Stimulated activated CD4-positive, alpha-beta T cell treated with anti-CD3 and anti-CD28 coated beads, Interleukin-1b, Interleukin-23, amount 100 ng/mL, for 48 hours (primary cell): ENCODE results near the gene DDR1.
"Not testable (repeated sequence)": the region's sequence is repeated elsewhere in the genome, so short reads cannot be mapped to it uniquely, and the experiment has no call there.

ENCODE experiments used
- DNase-seq: peaks from one replicate; pipeline ENCODE4 v3.0.0-alpha.2; 2020

The DDR1 gene

DNA sequence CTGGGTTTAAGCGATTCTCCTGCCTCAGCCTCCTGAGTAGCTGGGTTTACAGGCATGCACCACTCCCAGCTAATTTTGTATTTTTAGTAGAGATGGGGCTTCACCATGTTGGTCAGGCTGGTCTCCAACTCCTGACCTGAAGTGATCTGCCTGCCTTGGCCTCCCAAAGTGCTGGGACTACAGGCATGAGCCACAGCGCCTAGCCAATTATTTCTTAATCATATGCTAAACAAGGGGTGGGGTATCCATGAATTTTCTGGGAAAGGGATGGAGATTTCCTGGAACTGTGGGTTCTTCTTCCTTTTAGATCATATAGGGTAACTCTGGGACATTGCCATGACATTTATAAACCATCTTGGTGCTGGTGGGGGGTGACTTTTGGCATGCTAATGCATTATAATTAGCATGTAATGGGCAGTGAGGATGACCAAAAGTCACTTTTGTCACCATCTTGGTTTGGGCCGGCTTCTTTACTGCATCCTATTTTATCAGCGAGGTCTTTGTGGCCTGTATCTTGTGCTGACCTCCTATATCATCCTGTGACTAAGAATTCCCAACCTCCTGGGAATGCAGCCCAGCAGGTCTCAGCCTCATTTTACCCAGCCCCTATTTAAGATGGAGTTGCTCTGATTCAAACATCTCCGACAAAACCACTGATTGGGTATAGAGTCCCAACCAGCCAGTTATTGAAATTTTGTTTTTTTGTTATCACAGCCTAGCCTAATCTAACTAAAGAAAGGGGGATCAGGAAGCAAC is 29.9 kb upstream of the DDR1 start:
- no peak for DNase-seq

DNA sequence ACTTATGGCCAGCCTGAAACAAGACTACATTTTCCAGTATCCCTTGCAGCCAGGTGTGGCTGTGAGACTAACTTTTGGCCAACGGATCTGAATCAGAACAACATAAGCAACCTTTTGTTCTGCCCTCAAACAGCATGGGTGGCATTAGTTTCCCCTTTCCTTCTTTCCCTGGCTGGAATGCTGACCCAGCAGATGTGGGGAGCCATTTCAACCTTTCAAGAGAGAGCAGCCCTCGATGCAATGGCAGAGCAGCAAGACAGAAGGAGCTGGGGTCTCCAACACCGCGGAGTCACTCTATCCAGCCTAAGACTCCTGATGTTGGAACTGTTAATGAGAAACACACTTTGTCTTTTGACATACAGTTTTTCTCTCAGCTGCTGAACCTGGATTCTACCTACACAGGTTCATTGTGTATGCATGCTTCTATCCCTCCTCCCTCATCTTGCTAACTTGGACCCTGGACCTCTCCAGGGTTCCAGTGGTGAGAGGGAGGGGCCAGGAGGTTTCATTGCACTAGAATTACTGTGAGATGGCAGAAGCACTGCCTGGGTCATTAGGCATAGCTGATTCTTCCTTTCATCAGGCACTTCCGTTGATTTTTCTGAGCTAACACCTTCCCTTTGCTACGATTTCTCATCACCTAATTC is 28.8 kb upstream of the DDR1 start:
- DNase-seq = no peak

DNA sequence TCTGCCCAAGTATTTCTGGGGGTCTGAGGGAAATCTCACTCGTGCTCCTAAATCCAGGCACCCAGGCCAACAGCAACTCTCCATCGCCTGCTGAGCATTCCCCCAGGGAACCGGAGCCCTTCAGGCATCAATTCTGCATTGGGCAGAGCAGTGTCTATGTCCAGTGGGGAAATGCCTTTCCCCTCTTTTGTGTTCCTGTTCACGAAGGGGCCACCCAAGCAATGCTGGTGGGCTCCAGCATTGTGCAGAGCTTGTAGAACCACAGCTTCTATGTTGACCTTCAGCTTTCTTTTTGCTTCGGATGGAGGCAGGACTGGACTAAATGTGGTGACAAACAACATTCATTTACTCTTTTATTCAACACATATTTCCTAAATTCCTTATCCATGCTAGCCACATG is 27.2 kb upstream of the DDR1 start:
- no peak for DNase-seq

DNA sequence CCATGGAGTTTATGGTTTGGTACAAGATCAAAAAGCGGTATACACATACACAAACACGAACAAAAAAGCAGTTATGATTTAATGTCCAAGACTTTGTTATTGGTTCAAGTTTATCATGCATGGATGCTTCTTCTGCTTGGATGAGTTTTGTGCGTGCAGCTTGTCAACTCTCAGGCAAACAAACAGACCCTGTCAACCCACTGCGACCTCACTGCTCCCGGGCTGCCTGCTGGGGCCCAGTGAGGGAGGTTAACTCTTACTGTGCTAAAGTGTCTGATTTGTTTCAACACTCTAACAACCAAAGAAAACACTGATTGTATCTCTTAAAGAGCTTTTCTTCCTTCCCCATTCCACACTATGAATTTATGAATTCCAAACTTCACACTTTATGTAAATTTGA is 26.8 kb upstream of the DDR1 start:
- no peak for DNase-seq

DNA sequence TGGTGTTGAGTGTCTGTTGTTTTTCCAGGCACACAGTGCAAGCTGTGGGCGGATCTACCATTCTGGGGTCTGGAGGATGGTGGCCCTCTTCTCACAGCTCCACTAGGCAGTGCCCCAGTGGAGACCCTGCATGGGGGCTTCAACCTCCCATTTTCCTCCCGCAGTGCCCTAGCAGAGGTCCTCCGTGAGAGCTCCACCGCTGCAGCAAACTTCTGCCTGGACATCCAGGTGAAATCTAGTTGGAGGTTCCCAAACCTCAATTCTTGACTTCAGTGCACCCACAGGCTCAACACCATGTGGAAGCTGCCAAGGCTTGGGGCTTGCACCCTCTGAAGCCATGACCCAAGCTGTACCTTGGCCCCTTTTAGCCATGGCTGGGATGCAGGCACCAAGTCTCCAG is 24.6 kb upstream of the DDR1 start:
- DNase-seq = not testable (repeated sequence)

DNA sequence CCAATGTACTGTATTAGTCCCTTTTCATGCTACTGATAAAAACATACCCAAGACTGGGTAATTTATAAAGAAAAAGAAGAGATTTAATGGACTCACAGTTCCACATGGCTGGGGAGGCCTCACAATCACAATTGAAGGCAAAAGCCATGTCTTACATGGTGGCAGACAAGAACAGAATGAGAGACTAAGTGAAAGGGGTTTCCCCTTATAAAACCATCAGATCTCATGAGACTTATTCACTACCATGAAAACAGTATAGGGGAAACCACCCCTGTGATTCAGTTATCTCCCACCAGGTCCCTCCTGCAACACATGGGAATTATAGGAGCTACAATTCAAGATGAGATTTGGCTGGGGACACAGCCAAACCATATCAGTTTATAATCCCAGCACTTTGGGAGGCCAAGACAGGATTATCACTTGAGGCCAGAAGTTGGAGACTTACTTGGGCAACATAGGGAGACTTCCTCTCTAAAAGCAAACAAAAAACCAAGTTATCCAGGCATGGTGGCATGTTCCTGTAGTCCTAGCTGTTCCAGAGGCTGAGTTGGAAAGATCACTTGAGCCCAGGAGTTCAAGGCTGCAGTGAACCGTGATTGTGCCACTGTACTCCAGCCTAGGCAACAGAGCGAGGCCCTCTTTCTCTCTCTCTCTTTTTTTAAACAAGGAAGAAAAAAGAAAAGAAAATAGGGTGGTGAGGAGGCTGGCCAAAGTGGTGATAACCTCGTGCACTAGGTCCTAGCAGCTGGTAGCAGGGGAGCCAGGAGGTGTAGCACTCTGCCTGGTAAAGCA is 22.9 kb upstream of the DDR1 start:
- no peak for DNase-seq

DNA sequence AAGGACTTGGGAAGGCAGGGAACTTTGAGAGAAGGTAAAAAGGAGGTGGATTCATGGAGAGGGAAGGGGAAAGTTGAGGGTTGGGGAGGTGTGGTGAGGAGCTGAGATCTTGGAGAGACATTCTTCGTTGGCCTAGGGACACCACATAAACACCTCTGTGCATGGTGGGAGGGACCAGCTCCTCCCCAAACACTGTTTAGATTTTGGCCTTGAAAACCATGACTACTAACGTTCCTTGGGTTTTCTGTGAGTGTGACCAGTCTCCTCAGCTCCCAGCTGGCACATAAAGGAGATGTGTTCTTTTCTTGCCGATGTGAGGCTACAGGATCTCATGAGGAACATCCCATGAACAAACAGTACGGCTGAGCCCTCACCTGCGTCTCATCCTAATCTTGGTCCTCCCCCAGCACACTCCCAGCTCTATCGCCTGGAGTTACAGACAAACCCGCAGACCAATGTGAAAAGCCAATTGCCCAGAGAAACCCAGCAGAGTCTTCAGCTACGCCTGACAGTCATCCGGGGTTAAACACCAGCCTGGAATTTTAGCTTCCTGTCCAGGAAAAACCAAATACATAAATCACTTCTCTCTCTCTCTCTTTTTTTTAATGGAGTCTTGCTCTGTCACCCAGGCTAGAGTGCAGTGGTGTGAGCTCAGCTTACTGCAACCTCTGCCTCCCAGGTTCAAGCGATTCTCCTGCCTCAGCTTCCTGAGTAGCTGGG is 22.0 kb upstream of the DDR1 start:
- DNase-seq = no peak

DNA sequence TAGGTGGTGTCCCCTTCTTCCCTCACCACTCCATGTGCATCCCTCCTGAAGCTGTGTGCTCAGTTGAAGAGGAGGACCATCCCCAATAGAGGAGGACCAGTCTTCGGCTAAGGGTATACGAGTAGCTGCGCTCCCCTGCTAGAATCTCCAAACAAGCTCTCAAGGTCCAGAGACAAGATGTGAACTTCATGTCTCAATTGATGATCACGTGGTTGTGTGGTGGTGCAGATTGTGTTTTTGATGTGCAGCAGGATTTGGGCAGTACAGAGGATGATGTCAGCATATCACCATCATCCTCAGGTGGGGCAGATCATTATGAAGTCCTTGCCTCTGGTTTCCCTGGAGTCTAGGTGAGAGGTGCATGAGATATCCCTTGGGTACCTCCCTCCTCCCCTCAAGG is 20.0 kb upstream of the DDR1 start:
- no peak for DNase-seq

DNA sequence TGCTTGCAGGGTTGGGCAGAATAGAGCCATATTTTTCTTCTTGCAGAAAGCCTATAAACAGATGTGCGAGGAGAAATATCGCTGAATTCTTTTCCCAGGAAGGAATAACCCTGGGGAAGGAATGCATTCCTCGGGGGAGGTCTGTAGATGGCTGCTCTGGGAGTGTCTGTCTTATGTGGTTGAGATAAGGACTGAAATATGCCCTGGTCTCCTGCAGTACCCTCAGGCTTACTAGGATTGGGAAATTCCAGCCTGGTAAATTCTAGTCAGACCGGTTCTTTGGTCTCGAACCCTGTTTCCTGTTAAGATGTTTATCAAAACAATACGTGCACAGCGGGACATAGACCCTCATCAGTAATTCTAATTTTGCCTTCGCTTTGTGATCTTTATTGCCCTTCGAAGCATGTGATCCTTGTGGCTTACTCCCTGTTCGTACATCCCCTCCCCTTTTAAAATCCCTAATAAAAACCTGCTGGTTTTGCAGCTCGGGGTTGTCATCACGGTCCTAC is 15.0 kb upstream of the DDR1 start:
- DNase-seq = not testable (repeated sequence)

DNA sequence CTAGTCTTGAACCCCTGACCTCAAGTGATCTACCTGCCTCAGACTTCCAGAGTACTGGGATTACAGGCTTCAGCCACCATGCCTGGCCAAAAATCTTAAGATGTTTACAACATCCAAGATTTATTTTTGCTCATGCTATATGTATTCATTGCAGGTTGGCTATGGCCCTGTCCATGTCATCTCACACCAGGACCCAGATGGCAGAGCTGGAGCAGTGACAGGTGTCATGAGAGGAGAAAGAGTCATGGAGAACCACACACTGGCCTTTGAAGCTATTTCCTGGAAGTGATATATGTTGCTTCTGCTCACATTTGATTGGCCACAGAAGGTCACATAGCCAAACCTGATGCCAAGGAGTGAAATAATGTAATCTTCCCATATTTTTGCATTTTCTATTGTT is 13.8 kb upstream of the DDR1 start:
- no peak for DNase-seq

DNA sequence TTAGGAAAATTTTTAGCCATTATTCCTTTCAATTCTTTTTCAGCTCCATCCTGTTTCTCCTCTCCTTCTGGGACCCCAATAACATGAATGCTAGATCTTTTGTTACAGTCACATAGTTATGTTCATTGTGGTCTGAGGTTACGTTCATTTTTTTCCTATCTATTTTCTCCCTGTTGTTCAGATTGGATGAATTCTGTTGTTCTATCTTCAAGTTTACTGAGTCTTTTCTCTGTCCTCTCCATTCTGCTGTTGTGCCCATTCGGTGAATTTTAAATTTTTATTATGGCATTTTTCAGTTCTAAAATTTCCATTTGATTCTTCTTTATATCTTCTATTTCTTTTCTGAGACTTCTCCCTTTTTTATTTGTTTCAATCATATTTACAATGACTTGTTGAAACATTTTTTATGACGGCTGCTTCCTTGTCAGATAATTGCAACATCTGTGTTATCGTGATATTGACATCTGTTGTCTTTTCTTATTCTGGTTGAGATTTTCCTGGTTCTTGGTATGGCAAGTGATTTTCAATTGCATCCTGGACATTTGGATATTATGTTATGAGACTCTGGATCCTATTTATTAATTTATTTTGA is 12.6 kb upstream of the DDR1 start:
- DNase-seq = no peak

DNA sequence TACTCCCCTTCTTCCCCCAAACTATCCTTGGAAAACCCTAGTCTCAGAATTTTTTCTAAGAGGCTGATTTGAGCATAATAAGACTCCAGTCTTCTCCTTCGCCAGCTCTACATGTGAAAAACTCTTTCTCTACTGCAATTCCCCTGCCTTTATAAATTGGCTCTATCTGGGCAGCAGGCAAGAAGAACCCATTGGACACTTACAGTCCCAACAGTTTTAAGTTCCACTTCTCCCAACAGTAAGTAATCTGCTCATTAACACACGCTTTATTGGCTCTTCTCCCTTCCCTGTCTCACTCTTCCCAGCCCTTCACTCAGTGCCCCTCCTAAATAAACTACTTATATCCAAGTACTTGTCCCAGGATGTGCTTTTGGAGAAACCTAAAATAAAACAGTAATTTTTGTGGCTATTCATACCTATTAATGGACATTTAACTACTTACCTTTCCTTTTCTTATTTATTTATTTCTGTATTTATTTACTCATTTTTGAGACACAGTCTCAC is 11.1 kb upstream of the DDR1 start:
- DNase-seq = no peak

DNA sequence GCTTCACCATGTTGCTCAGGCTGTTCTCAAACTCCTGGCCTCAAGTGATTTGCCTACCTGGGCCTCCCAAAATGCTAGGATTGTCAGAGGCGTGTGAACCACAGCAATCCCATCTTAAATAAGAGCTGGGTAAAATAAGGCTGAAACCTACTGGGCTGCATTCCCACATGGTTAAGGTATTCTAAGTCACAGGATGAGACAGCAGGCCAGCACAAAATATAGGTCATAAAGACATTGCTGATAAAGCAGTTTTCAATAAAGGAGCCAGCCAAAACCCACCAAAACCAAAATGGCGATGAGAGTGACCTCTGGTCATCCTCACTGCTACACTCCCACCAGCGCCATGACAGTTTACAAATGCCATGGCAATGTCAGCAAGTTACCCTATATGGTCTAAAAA is 10.5 kb upstream of the DDR1 start:
- DNase-seq = not testable (repeated sequence)

DNA sequence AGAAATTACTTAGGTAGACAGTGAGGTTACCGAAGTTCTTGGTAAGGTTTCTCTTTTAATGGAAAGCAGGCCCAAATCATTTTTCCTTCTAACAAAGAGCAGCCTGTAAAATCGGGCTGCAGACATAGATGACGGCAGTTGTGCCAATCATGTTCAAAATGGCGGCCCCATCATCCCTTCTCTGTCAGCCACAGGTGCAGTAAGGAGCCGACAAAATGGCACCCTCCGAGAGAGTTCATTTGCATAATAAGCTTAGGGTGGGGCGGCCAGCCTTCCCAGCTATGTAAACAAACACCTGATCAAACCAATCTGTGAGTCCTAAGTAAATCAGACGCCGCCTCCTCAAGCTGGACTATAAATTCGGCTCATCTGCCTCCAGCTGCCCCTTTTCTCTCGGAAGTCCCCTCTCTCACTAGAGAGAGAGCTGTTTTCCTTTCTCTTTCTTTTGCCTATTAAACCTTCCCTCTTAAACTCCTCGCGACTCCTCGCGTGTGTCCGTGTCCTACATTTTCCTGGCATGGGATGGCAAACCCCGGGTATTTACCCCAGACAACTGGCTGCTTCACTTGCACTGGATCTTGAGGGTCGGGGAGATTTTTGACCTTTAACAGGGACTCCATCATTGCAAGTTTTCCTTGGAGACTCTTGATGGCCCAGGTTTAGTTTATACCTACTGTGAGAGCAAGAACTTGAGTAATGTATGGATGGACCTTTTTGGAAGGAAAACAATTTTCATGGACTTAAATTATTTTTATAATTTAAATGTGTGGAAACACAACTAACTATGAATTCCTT is 8.9 kb upstream of the DDR1 start:
- no peak for DNase-seq

DNA sequence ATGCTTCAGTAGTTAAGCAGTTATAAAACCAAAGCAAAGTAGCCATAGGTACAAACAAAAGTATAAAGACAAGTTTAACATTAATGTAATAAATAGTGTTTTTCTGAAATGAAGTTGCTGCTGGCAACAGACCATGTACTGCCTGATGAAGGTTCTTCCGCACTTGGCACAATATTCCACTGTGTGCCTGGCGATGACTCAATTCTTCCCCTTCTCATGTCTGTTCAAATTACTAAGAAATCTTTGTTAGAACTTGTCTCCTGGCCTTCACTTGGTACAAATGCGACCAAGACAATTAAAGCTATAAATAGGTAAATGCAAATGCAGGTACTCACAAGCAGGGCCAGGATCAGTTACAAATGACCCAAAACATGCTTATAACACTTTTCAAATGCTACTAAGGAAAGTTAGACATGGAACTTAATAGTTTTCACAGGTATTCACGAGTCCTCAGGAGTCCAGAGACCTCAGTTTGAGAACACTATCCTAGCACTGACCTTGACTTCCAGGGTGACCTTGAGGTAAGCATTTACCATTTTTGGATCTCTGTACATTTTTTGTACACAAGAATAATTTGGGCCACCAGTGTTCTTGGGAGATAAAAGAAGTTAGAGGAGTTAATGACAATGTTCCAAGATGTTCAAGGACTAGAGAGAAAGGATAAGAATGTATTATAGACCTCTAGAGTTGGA is 8.1 kb upstream of the DDR1 start:
- DNase-seq = no peak

DNA sequence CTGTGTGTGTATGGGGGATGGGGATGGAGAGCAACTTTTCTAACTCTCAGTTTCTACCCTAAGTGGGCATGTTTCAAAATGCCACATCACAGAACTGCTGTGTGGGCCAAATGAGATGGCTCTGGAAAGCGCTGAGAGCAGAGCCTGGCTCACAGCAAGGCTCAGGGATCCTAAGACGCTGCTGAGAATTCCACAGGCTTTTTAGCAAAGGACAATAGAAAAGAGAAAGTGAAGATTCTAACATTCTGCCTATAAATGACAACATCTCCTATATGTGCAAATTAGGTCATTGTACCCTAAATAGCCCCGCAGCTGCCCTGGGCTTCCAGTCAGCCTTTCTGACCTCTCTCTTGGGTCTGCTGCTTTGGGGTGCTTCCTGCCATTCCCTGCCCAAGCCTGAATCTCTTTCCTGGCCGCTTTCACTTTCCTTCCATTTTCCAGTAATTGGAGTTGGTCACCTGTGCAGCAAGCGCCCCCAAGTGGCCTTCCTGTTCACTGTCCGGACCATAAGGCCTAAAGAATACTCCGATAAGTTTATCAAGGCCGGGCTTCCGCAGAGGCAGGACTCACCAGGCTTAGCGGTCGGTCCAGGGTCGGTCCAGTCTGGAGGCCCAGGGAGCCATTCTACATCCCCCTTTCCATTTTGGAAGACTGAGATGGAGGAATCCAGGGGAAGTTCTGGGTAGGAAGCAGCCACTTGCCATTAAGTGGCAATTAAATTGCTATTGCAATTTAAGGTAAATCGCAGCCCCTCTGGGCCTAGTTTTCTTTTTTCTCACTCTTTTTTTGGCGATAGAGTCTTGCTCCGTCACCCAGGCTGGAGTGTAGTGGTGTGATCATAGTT is 6.7 kb upstream of the DDR1 start:
- DNase-seq = peak; percentile 74

DNA sequence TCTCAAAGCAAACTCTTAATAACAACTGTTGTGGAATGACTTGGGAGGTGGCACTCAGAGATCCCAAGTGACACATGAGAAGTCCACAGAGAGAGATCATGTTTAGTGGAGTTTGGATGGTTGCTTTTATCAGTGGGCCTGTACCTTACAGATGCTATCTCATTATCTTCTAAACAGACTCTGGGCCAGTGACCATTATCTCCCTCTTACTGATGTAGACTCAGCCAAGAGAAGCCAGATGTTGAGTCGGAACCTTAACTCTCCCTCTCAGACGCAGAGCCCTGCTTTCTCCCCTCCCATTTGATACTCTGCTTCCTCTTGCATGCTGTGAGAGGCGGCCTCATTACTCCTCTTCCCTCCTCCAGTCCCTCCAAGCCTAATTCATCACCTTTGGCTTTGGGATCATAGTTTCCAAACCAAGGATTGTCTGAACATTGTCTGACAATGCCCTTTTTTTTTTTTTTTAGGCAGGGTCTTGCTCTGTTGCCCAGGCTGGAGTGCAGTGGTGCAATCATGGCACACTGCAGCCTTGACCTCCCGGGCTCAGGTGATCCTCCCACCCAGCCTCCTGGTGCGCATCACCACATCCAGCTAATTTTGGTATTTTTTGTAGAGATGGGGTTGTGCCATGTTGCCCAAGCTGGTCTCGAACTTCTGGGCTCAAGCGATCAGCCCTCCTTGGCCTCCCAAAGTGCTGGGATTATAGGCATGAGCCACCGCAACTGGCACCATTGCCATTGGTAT is 4.5 kb upstream of the DDR1 start:
- DNase-seq = no peak

DNA sequence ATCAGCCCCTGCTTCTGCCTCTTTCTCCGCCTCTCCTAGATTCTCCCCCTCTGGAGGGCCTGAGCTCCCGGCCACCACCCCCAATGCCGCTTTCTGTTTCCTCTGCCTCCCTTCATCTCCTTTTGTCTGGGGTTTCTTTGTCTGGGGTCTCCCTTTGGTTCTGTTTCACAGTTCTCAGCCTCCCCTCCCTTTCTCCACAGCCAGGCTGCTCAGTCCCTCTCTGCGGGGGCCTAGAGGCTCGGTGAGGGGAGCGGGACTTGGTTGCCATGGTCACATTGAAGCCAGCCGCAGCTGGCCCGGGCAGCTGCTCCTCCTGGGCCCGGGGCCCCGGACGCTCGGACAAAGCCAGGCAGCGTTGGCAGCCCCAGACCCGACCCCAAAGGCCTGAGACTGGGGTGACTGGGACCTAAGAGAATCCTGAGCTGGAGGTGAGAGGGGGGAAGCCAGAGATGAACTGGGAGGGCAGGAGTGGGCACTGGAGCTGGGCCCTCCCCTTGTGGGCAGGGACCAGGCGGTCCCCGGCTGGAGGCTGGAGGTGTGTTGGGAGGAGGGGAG is 3.5 kb upstream of the DDR1 start:
- DNase-seq = no peak
